Neuronal stem cell (in vitro differentiated cells): Measurements from ENCODE around the gene FRS3.

Experiments used
- DNase-seq: peaks from one replicate; pipeline ENCODE4 v3.0.0-alpha.2; 2013; ENCODE audit warnings: low spot score
- H2AFZ ChIP-seq: one replicate; pipeline ENCODE4 v1.6.1; 2013; ENCODE audit warnings: mild to moderate bottlenecking, low read length, inconsistent platforms
- H2AK5ac ChIP-seq: 2 replicates; pipeline ENCODE4 v1.6.1; 2013; ENCODE audit warnings: low read depth, mild to moderate bottlenecking, inconsistent platforms, low read length, moderate library complexity, mixed read lengths
- H2BK120ac ChIP-seq: 2 replicates; pipeline ENCODE4 v1.6.1; 2013; ENCODE audit warnings: low read depth, mild to moderate bottlenecking, inconsistent platforms, low read length, moderate library complexity, mixed read lengths
- H2BK12ac ChIP-seq: one replicate; pipeline ENCODE4 v1.6.1; 2013; ENCODE audit warnings: low read length, inconsistent platforms
- H2BK15ac ChIP-seq: 2 replicates; pipeline ENCODE4 v1.6.1; 2013; ENCODE audit warnings: mild to moderate bottlenecking, low read length, inconsistent platforms, mixed read lengths
- H2BK5ac ChIP-seq: one replicate; pipeline ENCODE4 v1.6.1; 2013; ENCODE audit warnings: inconsistent platforms, mild to moderate bottlenecking, low read length, moderate library complexity
- H3K14ac ChIP-seq: one replicate; pipeline ENCODE4 v1.6.1; 2013; ENCODE audit warnings: low read length, inconsistent platforms
- H3K18ac ChIP-seq: 2 replicates; pipeline ENCODE4 v1.6.1; 2013; ENCODE audit warnings: low read length, inconsistent platforms
- H3K23ac ChIP-seq: 2 replicates; pipeline ENCODE4 v1.6.1; 2013; ENCODE audit warnings: low read depth, mild to moderate bottlenecking, mixed read lengths, low read length, inconsistent platforms; ENCODE audit not compliant: poor library complexity
- H3K27ac ChIP-seq: replicated peaks from 3 replicates; pipeline ENCODE4 v1.5.1; 2013; ENCODE audit warnings: low read length, inconsistent platforms
- H3K27me3 ChIP-seq, 3 experiments: 2 replicates each; pipeline ENCODE4 v1.6.1; 2013; ENCODE audit warnings: low read length in 3 of 3, mild to moderate bottlenecking in 2 of 3, inconsistent platforms in 1 of 3, low read depth in 1 of 3, mixed read lengths in 1 of 3, moderate library complexity in 1 of 3; ENCODE audit not compliant: control insufficient read depth in 3 of 3, insufficient read depth in 3 of 3
- H3K36me3 ChIP-seq, 2 donors: replicated peaks in 1 of 2; 2 replicates each; pipeline ENCODE4 v1.6.1; 2013; ENCODE audit warnings: low read length in 2 of 2; ENCODE audit not compliant: control insufficient read depth in 2 of 2, insufficient read depth in 2 of 2
- H3K4ac ChIP-seq: 2 replicates; pipeline ENCODE4 v1.6.1; 2013; ENCODE audit warnings: inconsistent platforms, mild to moderate bottlenecking, low read length, moderate library complexity
- H3K4me1 ChIP-seq, 2 donors: 1 replicate in 1 of 2; 2 replicates in 1 of 2; pipeline ENCODE4 v1.6.1; 2013; ENCODE audit warnings: low read length in 2 of 2, low read depth in 1 of 2; ENCODE audit not compliant: control insufficient read depth in 2 of 2, insufficient read depth in 1 of 2
- H3K4me2 ChIP-seq: one replicate; pipeline ENCODE4 v1.6.1; 2013; ENCODE audit warnings: mild to moderate bottlenecking, low read length, inconsistent platforms; ENCODE audit not compliant: insufficient read depth, poor library complexity, severe bottlenecking
- H3K4me3 ChIP-seq, 2 donors: 2 replicates each; pipeline ENCODE4 v1.5.1; 2013; ENCODE audit warnings: low read length in 2 of 2, mild to moderate bottlenecking in 2 of 2, inconsistent platforms in 1 of 2, moderate library complexity in 1 of 2
- H3K79me1 ChIP-seq: one replicate; pipeline ENCODE4 v1.6.1; 2013; ENCODE audit warnings: low read depth, mild to moderate bottlenecking, inconsistent platforms, low read length, moderate library complexity
- H3K9ac ChIP-seq: one replicate; pipeline ENCODE4 v1.6.1; 2013; ENCODE audit warnings: mild to moderate bottlenecking, low read depth, low read length, inconsistent platforms; ENCODE audit not compliant: poor library complexity
- H3K9me3 ChIP-seq, 2 donors: replicated peaks in 1 of 2; 2 replicates each; pipeline versions ENCODE3 to v1.6.1; 2013; ENCODE audit warnings: low read length in 2 of 2, mild to moderate bottlenecking in 2 of 2, inconsistent platforms in 1 of 2, low read depth in 1 of 2, mixed read lengths in 1 of 2, moderate library complexity in 1 of 2; ENCODE audit not compliant: control insufficient read depth in 2 of 2, insufficient read depth in 1 of 2
- H4K8ac ChIP-seq: one replicate; pipeline ENCODE4 v1.6.1; 2013; ENCODE audit warnings: low read depth, mild to moderate bottlenecking, inconsistent platforms, low read length, moderate library complexity
- H4K91ac ChIP-seq: one replicate; pipeline ENCODE4 v1.6.1; 2013; ENCODE audit warnings: low read length, low read depth, mild to moderate bottlenecking, inconsistent platforms; ENCODE audit not compliant: poor library complexity
- WGBS, 2 donors: extraction: QIAGEN DNeasy Blood & Tissue Kit; methylation state at CpG; one replicate each; pipeline ENCODE4 v1.1.7; 2013; ENCODE audit warnings: missing lambda C conversion rate in 2 of 2, mixed read lengths in 1 of 2; ENCODE audit not compliant: insufficient read length in 2 of 2, insufficient replicate concordance in 1 of 2; ENCODE audit errors: extremely low coverage in 2 of 2; 5-methylcytosine and 5-hydroxymethylcytosine counted together

The FRS3 gene

DNA sequence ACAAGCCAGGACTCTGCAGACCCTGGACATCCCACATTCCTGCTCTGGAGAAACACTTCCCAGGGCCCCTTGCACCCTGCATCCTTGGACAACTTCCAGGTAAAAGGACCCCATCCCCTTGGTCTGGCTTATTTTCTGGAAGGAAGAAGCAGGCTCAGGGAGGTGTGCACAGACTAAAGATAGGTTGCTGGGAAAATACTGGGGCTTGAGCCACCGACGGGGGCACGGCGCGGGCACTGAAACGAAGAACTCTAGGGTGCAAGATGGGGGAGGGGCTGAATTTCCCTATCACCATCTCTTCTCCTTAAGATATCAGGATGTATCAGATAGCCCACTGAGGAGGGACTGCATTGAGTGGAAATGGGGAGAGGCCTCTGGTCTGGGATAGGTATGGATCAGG lies 805 bp downstream of the FRS3 start:
- Histone ChIP-seq H3K23ac (peak overlapping the region; percentile 25), H2AK5ac (no peak overlapping the region), H3K14ac (peak overlapping the region; percentile 60), H2BK5ac (no peak overlapping the region), H2BK12ac (no peak overlapping the region), H3K9ac (no peak overlapping the region), H3K4me2 (peak overlapping the region; percentile 52), H3K27ac (no peak overlapping the region), H3K18ac (no peak overlapping the region), H4K8ac (no peak overlapping the region), H3K4me3 (peak overlapping the region; percentile 58 to 87), H3K36me3 (peaks cover 23 to 29% of the 10 kb centered on the region in 2 donors), H3K4ac (no peak overlapping the region), H2BK120ac (no peak overlapping the region), H3K9me3 (no peaks in the 10 kb centered on the region), H3K79me1 (no peaks in the 10 kb centered on the region), H3K4me1 (peaks cover 6 to 12% of the 10 kb centered on the region in 2 donors), H3K27me3 (no peaks in the 10 kb centered on the region), H2BK15ac (no peak overlapping the region), H4K91ac (no peak overlapping the region), H2AFZ (peak overlapping the region; percentile 96)
- no peak for DNase-seq
- no CpG with 5 or more reads among the region's 6 CpGs for WGBS, 2 donors

DNA sequence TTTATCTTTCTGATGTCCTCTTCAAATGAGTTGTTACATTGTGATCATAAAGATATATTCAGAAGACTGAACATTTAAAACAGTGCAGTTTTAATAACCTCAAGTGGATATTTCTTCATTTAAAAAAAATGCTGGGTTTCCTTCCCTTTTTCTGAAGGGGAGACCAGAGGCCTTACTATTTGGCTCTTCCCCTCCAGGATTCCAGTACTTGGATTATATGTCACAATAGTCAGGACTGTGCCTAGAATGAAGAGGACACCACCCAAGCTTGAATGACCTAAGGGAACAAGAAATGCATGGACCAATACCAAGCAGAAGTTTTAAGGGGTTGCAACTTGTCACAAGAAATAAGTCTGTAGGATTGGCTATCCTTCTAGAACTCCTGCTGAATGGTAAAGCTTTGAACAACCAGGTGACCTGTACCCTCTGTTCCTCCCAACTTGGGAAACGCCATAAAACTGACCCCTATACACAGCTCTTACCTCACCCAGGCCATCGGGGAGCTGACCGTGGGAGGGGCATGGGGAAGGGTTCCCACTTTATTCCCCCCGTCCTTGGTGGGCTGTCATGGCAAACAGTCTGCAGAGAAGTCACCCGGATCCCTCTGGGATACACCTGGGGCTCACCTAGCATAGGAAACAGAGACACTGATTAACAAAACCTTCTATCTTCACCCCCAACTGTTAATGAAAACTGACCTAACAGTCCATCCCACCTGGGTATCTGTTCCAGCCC lies 2.0 kb downstream of the FRS3 start:
- peaks cover 6 to 12% of the 10 kb centered on the region in 2 donors for H3K4me1 ChIP-seq
- no CpG with 5 or more reads among the region's 5 CpGs for WGBS, 2 donors
- H2BK5ac ChIP-seq = no peak overlapping the region
- peaks cover 25 to 31% of the 10 kb centered on the region in 2 donors for H3K36me3 ChIP-seq
- H3K27me3 ChIP-seq = no peaks in the 10 kb centered on the region
- no peak overlapping the region for H4K8ac ChIP-seq
- no peak overlapping the region for H4K91ac ChIP-seq
- no peak overlapping the region for H2BK12ac ChIP-seq
- H3K4me3 ChIP-seq = no peak overlapping the region
- DNase-seq = no peak
- no peak overlapping the region for H3K18ac ChIP-seq
- no peak overlapping the region for H3K14ac ChIP-seq
- H2AFZ ChIP-seq = no peak overlapping the region
- H3K23ac ChIP-seq = no peak overlapping the region
- H3K27ac ChIP-seq = no peak overlapping the region
- no peak overlapping the region for H3K4ac ChIP-seq
- no peak overlapping the region for H2BK15ac ChIP-seq
- no peak overlapping the region for H2BK120ac ChIP-seq
- no peak overlapping the region for H2AK5ac ChIP-seq
- H3K4me2 ChIP-seq = no peak overlapping the region
- no peaks in the 10 kb centered on the region for H3K9me3 ChIP-seq
- no peak overlapping the region for H3K9ac ChIP-seq
- H3K79me1 ChIP-seq = no peaks in the 10 kb centered on the region

DNA sequence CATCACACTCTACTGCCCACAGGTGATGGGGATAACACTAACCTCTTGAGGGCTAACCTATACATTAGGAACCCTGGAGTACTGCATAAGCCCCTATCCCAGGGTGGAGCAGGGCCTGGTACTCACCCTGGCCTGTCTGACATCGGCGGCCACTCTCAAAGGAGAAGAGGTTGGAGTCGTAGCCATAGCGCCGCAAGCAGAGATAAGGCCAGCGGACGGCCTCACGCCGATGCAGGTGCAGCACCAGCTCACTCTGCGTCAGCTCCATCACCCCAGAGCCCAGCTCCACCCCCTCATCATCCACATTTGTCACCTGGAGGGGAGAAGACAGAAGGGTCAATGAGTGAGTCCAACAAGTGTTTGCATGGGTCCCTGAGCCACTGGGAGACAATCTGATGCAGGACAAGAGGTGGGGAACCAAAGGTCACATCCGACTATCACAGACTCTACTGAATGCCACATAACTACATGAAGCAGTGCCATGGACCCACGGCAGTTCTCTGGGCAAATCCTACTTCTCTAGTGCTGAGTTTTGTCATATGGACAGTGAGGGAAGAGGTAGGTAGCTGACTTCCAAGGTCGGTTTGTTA lies 4.3 kb downstream of the FRS3 start:
- H3K14ac ChIP-seq = no peak overlapping the region
- H3K4me1 ChIP-seq = peaks cover 3 to 5% of the 10 kb centered on the region in 2 donors
- H3K4ac ChIP-seq = no peak overlapping the region
- H3K4me3 ChIP-seq = no peak overlapping the region
- no peak overlapping the region for H2BK120ac ChIP-seq
- no peaks in the 10 kb centered on the region for H3K79me1 ChIP-seq
- no peak overlapping the region for H2AK5ac ChIP-seq
- peak overlapping the region; percentile 59 for H4K91ac ChIP-seq
- H3K36me3 ChIP-seq = peaks cover 33 to 51% of the 10 kb centered on the region in 2 donors
- H3K9ac ChIP-seq = peak overlapping the region; percentile 17
- H2BK5ac ChIP-seq = no peak overlapping the region
- no peak overlapping the region for H3K23ac ChIP-seq
- H2BK15ac ChIP-seq = no peak overlapping the region
- no peaks in the 10 kb centered on the region for H3K27me3 ChIP-seq
- no CpG with 5 or more reads among the region's 13 CpGs for WGBS, 2 donors
- H3K27ac ChIP-seq = no peak overlapping the region
- H4K8ac ChIP-seq = no peak overlapping the region
- H3K9me3 ChIP-seq = no peaks in the 10 kb centered on the region
- no peak overlapping the region for H3K4me2 ChIP-seq
- no peak overlapping the region for H2BK12ac ChIP-seq
- no peak overlapping the region for H2AFZ ChIP-seq
- DNase-seq = no peak
- H3K18ac ChIP-seq = no peak overlapping the region

DNA sequence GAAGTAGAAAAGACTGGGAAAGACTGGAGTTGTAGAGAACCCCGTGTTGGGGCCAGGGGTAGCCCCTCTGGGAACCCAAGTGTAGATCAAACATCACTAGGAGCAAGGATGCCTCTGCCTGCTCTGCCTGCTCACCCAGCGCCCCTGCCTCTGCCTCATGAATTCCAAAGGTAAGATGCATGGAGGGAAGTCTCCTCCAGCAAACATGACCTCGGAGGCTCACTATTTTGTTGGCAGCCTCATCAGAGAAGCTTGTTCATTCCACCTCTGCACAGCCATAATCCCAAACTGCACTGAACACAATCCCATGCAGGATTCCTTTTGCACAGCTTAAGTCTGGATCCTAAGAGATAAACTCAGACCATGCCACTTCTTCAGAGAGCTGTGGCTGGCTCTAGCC lies 4.9 kb downstream of the FRS3 start:
- Histone ChIP-seq H3K79me1 (no peaks in the 10 kb centered on the region), H4K91ac (no peak overlapping the region), H2AFZ (no peak overlapping the region), H3K4me1 (peaks cover 3 to 5% of the 10 kb centered on the region in 2 donors), H3K36me3 (peaks cover 34 to 51% of the 10 kb centered on the region in 2 donors), H3K9ac (no peak overlapping the region), H3K4me3 (no peak overlapping the region), H2AK5ac (no peak overlapping the region), H3K4ac (no peak overlapping the region), H3K4me2 (no peak overlapping the region), H3K9me3 (no peaks in the 10 kb centered on the region), H3K23ac (no peak overlapping the region), H2BK15ac (no peak overlapping the region), H3K27me3 (no peaks in the 10 kb centered on the region), H2BK5ac (no peak overlapping the region), H3K14ac (no peak overlapping the region), H2BK12ac (no peak overlapping the region), H2BK120ac (no peak overlapping the region), H4K8ac (no peak overlapping the region), H3K18ac (no peak overlapping the region), H3K27ac (no peak overlapping the region)
- DNase-seq = no peak
- WGBS, 2 donors = no CpG with 5 or more reads among the region's 3 CpGs
